HG02885 (cell line): Measurements from ENCODE around the gene TUBB1.
"Not testable (repeated sequence)": the region's sequence is repeated elsewhere in the genome, so short reads cannot be mapped to it uniquely, and the experiment has no call there.

Experiments
- ATAC-seq: cut with Tn5 transposase; IDR thresholded peaks from one replicate; pipeline ENCODE4 v1.9.1; 2021; ENCODE audit warnings: mild to moderate bottlenecking; ENCODE audit not compliant: unreplicated experiment, poor library complexity

TUBB1 gene

DNA sequence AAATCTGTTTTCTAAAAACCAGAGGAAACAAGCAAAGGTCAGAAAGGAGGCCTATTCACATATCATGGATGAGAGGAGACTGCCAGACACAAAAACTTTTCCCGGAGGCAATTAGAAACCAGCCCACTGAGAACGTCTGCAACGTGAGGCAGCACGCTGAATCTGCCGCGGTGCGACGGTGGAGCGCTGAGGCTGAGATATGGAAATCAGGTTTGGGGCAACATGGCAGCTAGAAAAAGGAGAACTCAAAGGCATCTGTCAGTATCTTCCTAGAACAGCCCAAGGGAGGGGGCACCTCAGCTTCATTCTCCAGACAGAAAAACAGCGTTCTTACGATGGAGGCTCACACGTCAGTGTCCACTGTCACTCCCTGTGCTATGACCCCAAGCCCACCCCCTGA lies 18.2 kb downstream of the TUBB1 start:
- no peak for ATAC-seq

DNA sequence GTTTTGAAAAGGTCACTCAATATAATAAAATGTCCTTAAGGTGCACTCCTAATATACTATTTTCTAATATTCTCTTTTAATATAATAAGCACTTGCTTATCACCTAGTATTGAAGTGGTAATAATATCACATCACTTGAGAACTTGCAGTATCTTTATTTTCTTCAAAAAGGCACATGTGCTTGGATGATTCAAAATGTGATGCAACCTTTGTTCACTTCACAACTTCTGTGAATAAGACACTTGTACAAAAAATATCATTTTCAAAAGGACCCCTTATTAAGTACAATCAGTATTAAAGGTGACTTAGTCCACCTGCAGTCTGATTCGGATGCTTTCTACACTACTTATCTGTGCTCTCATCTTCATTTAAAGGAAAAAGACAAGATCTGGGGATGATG lies 20.0 kb downstream of the TUBB1 start:
- no peak for ATAC-seq

DNA sequence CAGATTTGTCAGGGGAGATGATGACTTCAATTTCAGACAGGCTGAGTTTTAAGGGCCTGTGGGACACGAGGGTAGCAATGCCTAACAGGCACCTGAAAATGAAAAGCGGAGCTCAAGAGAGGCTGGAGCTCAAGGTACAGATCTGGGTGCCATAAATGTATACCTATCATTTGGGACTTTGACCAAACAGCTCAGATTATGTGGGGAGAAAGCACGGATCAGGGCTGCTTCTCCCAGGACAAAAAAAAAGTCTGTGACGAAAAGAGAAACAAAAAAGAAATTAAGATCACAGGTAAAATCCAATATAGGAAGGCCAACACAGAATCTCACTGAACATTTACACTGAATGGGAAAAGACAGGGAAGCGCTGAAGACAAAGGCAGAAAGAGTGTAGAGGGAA lies 21.4 kb downstream of the TUBB1 start:
- no peak for ATAC-seq

DNA sequence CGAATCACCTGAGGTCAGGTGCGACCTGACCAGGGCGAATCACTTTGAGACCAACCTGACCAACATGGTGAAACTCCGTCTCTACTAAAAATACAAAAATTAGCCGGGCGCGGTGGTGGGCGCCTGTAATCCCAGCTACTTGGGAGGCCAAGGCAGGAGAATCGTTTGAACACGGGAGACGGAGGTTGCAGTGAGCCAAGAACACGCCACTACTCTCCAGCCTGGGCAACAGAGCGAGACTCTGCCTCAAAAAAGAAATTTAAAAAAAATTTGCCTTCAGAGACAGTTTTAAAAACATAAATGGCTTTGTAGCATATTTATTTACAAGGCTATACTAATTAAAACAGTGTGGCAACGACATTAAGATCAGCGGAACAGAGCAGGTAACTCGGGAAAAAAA lies 22.3 kb downstream of the TUBB1 start:
- ATAC-seq, result not testable (repeated sequence)

DNA sequence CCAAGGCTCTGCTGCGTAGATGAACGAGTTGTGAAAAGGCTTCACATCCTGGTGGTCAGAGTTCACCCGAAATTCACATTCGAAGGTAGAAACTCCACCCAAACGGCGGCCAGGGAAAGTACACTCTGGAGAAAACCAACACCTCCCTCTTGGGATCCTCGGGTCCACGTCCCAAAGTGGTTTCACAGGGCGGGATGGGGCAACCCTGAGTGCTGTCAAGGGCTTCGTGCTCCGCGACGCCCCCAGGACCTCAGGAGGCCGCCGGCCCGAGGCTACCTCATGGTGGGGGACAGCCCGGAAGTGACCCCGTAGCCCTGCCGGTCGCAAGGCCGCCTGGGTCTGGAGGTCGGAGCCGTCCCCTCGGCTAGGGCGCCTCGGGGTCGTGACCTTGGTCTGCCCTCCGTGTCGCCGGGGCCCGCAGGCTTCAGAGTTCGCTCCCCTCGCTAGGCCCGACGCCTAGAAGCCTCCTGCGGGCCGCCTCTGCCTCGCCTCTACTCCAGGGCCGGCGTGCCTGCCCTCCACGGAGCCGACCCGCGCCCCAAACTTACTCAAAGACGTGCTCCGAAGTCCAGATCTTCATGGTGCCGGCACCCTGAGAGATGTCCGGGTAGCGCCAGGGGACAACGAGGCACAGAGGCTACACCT lies 23.0 kb downstream of the TUBB1 start, which contains the start of gene PRELID3B:
PRELID3B (minus strand) TSS at position 636 of the 645 bp plus-strand sequence; CDS start at position 580, 56 bp downstream.
- peak; percentile 37 for ATAC-seq

DNA sequence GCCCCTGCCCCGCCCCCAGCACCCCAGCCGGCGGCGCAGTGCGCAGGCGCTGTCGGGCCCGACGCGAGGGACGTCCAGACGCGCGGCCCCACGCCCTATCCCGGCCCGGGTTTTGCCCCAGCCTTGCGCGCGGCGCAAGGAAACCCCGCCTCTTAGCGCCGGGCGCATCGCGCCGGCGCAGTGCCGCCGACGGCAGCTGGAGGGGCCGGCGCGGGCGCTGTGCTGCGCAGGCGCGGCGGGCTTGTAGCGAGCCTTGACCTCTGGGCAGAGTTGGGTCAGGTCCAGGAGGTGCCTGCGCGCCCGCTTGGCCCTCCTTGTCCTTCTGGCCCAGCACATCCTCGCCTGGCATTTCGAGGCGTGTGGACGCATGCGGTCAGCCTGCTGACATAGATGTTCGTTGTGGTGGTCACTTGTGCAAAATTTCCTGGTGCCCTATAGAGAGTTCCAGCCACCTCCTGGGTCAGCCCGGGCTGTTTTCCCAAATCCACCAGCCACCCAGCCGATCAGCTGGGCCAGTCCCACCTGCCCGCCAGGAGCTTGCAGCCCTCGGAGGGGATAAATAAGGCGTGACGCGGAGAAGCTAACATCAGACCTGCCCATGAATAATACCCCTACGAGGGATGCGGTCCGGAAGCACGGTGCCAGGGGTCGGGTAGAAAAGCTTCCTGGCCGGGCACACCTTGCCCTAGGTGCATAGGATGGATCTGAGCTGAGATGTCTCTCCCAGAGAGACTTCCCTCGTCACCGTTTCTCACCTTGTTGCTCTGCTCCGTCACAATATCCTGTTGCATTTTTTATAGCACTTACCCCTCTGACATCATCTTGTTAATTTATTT lies 23.8 kb downstream of the TUBB1 start:
- peak; percentile 88 for ATAC-seq

DNA sequence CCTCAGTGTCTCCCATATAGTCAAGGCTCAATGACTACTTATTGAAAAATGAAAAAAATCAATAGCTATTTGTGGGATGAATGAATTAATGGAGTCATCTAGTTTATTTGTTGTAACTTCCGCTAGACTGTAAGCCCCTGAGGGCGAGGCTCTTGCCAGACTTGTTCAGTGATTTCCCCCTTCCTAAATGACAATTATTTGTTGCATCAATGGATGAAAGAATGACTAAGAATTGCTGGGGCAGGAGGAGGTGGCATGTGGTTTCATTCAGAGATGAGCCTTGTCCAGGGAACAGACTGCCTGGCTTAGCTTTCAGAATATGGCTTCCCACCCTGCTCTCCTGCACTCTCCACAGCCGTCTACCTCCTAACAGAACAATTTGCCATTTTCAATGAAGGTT lies 24.5 kb downstream of the TUBB1 start:
- no peak for ATAC-seq

DNA sequence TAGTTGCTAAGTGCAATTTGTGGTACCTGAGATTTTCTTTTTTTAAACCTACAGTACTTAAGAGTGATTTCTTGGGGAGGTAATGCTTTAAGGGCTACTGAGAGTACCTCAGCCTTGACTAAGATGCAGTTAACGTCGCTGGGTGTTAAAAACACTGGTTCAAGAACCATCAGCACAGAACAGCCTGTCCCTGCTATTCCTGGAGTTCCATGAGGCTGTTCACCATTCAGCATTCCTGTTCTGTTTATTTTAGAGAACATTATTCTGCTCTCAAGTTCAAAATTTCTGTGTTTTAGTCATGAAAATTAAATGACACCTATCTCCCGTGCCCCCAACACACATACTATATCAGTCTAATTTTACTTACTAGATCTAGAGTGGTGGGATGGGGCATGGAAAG lies 25.1 kb downstream of the TUBB1 start:
- no peak for ATAC-seq

DNA sequence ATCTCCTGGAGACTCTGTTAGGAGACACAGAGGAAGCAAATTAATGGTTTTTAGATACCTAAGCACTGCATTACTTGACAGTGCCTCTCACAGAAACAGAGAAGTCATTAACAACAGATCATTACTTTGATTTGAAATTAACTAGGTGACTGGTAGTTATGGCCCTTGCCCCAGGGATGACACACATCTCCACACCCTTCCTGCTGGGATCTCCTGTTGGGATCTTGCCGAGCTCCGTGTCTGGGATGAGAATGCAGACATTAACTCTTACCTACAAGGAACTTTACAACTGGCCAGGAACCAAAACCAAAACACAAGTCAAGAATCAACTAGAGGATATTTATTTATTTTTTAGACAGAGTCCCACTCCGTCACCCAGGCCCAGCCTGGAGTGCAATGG lies 25.6 kb downstream of the TUBB1 start:
- no peak for ATAC-seq

DNA sequence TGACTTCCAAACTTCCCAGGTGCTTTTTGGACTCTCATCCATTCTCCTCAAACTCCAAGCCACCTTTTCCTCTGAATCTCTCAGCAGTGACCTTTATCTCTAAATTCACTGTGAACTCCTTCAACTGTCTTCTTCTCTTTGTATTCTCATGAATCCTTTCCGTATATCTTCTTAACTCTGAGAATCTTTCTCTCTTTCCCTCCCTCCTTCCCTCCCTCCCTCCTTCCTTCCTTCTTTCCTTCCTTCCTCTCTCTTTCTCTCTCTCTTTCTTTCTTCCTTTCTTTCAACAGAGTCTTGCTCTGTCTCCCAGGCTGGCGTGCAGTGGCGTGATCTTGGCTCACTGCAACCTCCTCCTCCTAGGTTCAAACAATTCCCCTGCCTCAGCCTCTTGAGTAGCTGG lies 27.6 kb downstream of the TUBB1 start:
- ATAC-seq, result no peak

DNA sequence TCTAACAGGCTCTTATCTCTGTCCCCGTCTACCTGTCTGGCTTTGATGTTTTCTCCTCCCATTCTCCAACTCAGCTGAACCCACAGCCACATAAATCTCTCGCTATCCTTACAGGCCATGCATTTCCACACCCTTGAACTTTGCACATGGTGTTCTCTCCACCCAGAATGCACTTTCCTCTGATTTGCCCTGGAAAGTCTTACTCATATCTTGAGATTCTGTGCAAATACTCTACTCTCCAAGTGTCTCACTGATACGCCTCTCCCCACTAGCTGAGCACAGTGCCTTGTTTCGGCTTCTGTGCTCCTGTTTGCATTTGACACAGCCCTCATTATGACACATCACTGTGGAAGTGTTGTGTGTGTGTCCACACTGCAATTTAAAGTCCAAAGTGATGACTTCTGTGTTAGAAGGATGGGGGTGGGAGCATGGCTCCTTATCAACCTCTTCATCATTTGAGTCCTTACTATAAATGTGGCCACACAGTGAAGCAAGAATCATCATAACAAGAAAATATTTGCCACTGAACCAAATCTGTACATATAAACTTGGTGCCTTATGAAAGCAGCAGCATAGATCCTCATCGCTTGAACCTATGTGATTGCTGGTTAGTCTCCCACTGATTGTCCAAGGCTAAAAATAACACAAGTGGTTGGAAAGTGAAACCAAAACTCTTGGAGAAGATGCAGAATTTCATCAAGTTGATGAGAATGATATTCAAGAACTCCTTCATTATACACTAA lies 28.9 kb downstream of the TUBB1 start:
- no peak for ATAC-seq

DNA sequence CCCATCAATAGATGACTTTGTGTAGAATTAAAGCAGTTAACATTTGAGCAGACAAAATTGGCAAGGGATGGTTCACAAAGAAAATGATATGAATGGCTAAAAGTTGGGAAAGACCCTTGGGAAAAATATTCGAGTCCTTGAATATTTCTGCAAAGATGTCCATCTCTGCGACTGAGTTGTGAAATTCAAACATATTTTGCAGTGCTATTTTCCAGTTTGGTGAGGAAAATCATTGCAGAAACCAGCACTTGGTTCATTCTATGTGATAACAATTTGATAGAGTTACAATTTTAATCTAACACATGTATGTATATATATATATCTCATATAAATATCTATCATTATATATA lies 29.4 kb downstream of the TUBB1 start:
- ATAC-seq, result no peak

DNA sequence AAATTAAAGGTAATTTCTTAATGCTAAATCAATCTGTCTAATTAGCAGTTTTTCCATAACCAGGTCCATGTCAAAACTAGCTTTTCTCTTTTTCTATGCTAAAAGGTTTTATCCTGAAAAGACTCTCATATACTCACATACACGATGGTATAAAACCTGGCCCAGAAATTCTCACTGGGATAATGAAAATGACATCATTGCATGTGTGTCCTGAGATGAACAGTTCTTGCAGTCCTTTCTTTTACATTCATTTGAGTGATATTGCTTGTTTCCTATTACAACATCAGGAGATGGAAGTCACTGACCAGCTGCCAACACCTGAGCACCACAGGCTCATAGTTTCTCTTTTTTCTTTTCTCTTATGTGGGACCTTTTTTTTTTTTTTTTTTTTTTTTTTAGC lies 31.2 kb downstream of the TUBB1 start:
- ATAC-seq, result no peak

DNA sequence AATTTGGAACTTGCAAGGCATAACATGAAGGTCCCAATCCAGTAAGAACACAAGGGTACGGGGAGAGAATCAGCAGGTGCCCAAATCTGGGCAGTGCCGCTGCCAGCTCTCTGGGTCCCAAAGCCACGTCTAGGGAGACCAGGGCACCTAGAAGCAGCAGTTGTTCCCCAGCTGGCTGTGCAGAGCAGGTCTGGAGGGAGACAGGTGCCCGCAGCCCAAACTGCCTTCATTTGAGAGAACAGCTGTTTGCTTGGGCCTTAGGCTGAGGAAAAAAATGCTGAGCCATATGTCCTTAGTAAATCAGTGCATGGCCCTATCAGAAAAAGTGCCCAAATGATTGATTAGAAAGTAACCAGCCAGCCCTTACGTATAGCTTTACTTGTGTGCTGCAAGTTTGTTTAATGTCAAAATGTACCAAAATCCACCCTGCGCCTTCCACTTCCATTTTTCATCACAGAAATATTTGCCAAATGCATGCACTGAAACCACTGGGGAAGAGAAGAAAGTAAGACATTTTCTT lies 32.5 kb downstream of the TUBB1 start:
- no peak for ATAC-seq

DNA sequence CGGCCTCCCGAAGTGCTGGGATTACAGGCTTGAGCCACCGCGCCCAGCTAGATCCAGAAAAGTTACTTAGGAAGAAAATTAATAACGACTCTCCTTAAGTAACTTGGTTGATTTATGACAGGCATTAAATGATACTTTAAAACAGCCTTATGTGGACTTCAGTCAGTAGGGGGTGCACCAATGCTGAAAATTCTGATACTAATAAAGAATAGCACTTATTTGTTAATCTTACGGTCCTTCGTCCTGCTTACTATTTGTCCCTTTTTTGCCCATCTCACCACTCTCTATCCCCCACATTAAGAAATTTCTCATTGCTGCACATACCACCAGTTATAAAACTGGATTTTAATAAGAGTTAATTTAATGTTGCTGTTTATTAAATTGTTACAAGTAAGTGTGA lies 36.1 kb downstream of the TUBB1 start:
- ATAC-seq, result no peak

DNA sequence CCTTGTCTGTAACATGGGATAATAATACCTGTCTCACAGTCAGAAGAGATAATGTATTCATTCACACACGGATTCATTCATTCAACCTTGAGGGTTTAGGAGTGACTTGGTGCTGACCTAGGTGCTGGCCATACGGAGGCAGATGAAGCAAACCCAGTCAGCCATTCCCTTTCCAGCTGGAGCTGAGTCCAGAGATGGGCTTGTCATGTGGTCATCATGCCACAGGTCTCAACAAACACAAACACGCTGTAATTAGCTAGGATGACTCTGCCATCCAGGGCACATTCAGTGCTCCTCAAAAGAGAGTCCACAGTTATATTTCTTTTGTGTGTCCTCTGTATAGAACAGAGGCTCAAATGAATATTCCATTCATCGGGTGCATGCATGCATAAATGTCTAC lies 42.9 kb downstream of the TUBB1 start:
- no peak for ATAC-seq

DNA sequence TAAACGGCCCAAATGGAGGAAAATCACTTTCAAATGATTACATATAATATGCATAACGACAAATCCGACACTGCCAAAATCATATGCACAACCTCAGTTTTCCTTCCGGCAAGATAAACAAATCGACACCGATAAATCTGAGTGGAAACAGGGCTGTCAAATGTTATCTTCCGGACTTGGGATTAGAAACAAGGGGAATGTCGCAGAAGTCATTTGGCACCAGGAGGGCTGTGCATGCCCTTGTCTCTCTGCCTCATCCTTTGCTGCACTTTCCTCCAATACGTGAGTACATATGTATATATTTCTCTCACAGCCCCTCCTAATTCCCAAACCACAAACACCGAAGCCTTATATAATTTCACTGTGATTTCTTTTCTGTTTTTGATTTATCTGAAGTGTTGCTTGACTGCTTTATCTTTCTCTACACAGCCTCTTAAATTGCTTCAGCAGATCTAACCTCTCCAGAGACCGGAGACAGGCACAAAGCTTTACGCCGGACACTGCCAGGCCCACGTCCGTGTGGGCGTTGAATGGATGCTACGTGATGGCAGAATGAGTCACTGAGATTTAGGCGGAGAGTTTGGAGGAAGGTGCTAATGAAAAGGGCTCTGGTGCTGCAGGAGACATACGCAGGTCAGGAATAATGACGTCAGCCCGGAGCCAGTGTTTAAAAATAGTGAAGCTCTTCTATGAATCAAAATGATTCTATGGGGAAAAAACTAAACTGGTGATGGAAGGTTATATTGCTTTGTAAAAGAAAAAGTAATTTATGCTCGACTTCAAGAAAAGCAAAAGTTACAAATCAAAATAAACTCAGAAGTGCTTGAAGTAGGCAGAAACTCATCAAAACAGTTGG lies 44.4 kb downstream of the TUBB1 start:
- ATAC-seq, result no peak

DNA sequence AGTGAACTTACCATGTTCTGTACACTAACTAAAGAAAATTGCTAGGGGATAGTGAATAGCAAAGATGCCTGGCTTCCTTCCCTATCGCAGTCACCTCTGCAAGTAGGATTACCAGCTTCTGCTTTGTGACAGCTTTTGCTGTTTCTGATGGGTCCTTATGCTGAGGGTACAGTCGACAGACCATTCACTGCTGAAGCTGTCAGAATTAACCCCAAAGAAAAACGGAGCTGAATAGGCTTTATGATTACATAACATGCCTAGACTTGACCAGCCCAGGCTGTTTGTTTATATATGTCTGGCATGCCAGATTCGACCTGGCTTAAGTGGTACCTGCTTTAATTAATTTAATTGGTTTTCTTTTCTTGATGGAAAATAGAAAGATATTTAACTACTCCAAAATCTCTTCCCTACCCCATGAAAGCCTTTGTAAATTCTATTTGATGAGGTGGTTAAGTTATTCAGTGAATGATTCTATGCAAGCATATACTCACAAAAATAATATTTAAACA lies 45.0 kb downstream of the TUBB1 start:
- ATAC-seq, result no peak

DNA sequence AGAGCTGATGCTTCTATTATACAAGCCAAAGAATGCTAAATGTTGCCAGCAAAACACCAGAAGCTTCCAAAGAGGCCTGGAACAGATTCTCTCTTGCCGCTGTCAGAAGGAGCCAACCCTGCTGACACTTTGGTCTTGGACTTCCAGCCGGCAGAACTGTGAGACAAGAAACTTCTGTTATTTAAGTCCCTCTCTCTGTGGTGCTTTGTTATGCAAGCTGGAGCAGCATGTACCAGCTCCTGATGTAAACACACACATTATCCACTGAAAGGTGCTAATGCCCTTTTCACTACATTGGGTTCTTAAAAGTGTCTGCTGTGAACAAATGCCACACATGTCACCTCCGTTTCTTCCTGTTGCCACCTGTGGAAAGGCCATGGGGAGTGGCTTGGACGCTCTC lies 49.3 kb downstream of the TUBB1 start:
- ATAC-seq, result no peak

DNA sequence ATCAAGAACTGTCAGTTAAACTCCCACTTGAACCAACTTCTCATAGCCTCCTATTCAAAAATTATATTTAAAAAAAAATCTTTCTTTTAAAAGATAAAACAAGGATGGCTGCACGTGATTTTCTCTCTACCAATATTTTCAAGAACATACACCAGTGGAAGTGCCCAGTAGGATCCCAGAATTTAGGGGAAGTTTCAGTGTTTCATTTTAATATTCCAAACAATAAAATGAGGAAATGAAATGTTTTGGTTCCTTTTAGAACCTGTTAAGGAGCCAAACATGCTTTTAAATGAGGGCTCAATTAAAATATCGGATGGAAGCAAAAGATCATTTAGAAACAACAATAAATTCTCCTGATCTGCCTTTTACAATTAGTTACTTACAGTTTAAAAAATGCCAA lies 49.8 kb downstream of the TUBB1 start:
- no peak for ATAC-seq
